ENCODE results near the gene ZRANB3.
"Not testable (repeated sequence)": the region's sequence is repeated elsewhere in the genome, so short reads cannot be mapped to it uniquely, and the experiment has no call there.

- TF ChIP-seq CTCF (conservative IDR thresholded peaks at IDR 0.05); ZFX (IDR thresholded peaks at IDR 0.05): not testable (repeated sequence)
Measured at GRCh38 chr2:135453027-135453426, 78.0 kb downstream of the ZRANB3 start.
